CD8-positive, alpha-beta memory T cell (primary cell): Measurements from ENCODE around the gene HNRNPA3. TPM values are rescaled to one million over a fixed set of nuclear protein-coding genes. Genes with fewer than 3 reads are reported as not detected.

ENCODE experiments used
- CTCF ChIA-PET: fragments of 350-600 bp; sonication (Branson Sonifier 250); formaldehyde crosslinking; loops from one replicate; lab custom pipeline; 2021; ENCODE audit warnings: antibody characterized with exemption; lab: Charles Lee
- POLR2A ChIA-PET: fragments of 350-600 bp; sonication (Branson Sonifier 250); formaldehyde crosslinking; loops from one replicate; lab custom pipeline; 2021; ENCODE audit warnings: antibody characterized with exemption; lab: Charles Lee
- DNase-seq, 5 donors: peaks; one replicate each; pipeline versions ENCODE4 v3.0.0 to v3.0.0-alpha.2; 2020 to 2022; ENCODE audit warnings: mixed read lengths in 1 of 5
- H3K27ac ChIP-seq: one replicate; pipeline ENCODE4 v1.7.0; 2013; ENCODE audit warnings: low read depth, mild to moderate bottlenecking, low read length, moderate library complexity
- H3K27me3 ChIP-seq: 2 replicates; pipeline ENCODE4 v1.7.0; 2013; ENCODE audit warnings: low read length, mild to moderate bottlenecking; ENCODE audit not compliant: insufficient read depth, poor library complexity, severe bottlenecking
- H3K36me3 ChIP-seq: 2 replicates; pipeline ENCODE4 v1.7.0; 2013; ENCODE audit warnings: mild to moderate bottlenecking, low read length, moderate library complexity; ENCODE audit not compliant: insufficient read depth
- H3K4me1 ChIP-seq: 2 replicates; pipeline ENCODE4 v1.7.0; 2013; ENCODE audit warnings: mild to moderate bottlenecking, low read length, moderate library complexity; ENCODE audit not compliant: insufficient read depth
- H3K4me3 ChIP-seq: 2 replicates; pipeline ENCODE4 v1.7.0; 2013; ENCODE audit warnings: mild to moderate bottlenecking, low read length
- H3K9me3 ChIP-seq: 2 replicates; pipeline ENCODE4 v1.7.0; 2013; ENCODE audit warnings: mild to moderate bottlenecking, low read length
- H3K27ac Mint-ChIP-seq, 8 donors: one replicate each; pipeline ENCODE4 v1.8.0; 2020 to 2021; ENCODE audit warnings: mixed read lengths in 8 of 8, mild to moderate bottlenecking in 6 of 8, inconsistent platforms in 3 of 8, moderate library complexity in 3 of 8
- H3K27me3 Mint-ChIP-seq, 2 donors: one replicate each; pipeline ENCODE4 v1.8.0; 2020 to 2021; ENCODE audit warnings: mixed read lengths in 2 of 2, mild to moderate bottlenecking in 1 of 2, moderate library complexity in 1 of 2
- H3K36me3 Mint-ChIP-seq, 3 donors: one replicate each; pipeline ENCODE4 v1.8.0; 2020 to 2021; ENCODE audit warnings: mixed read lengths in 3 of 3, inconsistent platforms in 1 of 3, mild to moderate bottlenecking in 1 of 3
- H3K4me1 Mint-ChIP-seq, 3 donors: one replicate each; pipeline ENCODE4 v1.8.0; 2020 to 2021; ENCODE audit warnings: mixed read lengths in 3 of 3, inconsistent platforms in 1 of 3, mild to moderate bottlenecking in 1 of 3
- H3K4me3 Mint-ChIP-seq, 7 donors: one replicate each; pipeline ENCODE4 v1.8.0; 2020 to 2021; ENCODE audit warnings: mixed read lengths in 7 of 7, mild to moderate bottlenecking in 6 of 7, moderate library complexity in 4 of 7, inconsistent platforms in 2 of 7
- H3K9me3 Mint-ChIP-seq, 5 donors: one replicate each; pipeline ENCODE4 v1.8.0; 2020 to 2022; ENCODE audit warnings: mixed read lengths in 5 of 5, mild to moderate bottlenecking in 3 of 5, moderate library complexity in 2 of 5, inconsistent platforms in 1 of 5
- polyA plus RNA-seq: library from polyadenylated mRNA; unstranded; fragments of 300-500 nt; fragmentation: Illumina TruSeq; gene quantifications from one replicate; pipeline ENCODE4 v1.2.3, GENCODE V29; 2021
- total RNA-seq, 2 experiments: library from RNA; stranded (reverse); gene quantifications; one replicate each; pipeline ENCODE4 v1.2.3, GENCODE V29; 2021

HNRNPA3 gene
- total RNA-seq: 100 to 1,000 TPM; 203 to 216 TPM
- 58.3 TPM for polyA plus RNA-seq

GRCh38 chr2:177212106-177212890, at the start of gene HNRNPA3:
TSS of gene HNRNPA3 (plus strand) at chr2:177212794. CDS start at chr2:177212800, 6 bp downstream.
- Mint-ChIP-seq H3K9me3 (no peaks in the 10 kb centered on the region), H3K4me1 (peaks cover 49 to 58% (median 57%) of the 10 kb centered on the region in 3 donors), H3K27ac (peak within 1 kb of the TSS; percentile 99 to 100 (median 100)), H3K4me3 (peak within 1 kb of the TSS; percentile 91 to 99 (median 93)), H3K36me3 (peaks cover 12 to 49% (median 13%) of the 10 kb centered on the region in 3 donors), H3K27me3 (peaks cover 0 to 10% of the 10 kb centered on the region in 2 donors)
- H3K9me3 ChIP-seq: no peaks in the 10 kb centered on the region
- peak; percentile 99 to 100 (median 100) for DNase-seq
- peak within 1 kb of the TSS; percentile 100 for H3K27ac ChIP-seq
- peak within 1 kb of the TSS; percentile 98 for H3K4me3 ChIP-seq
- H3K4me1 ChIP-seq: peaks cover 51% of the 10 kb centered on the region
- H3K36me3 ChIP-seq: peaks cover 14% of the 10 kb centered on the region
- H3K27me3 ChIP-seq: no peaks in the 10 kb centered on the region
- POLR2A ChIA-PET: interaction anchor here (0.6 to 4.8 kb wide), 6 partner anchors 9 to 180 kb away, joined by 3 to 145 read pairs (median 6); partner anchors contain the start of genes AGPS and NFE2L2
- CTCF ChIA-PET: interaction anchor here (0.9 to 1.7 kb wide), 8 partner anchors 10 to 180 kb away, joined by 3 to 37 read pairs (median 4); partner anchors contain the start of genes AGPS and NFE2L2

- Histone ChIP-seq H3K27me3 (no peaks in the 10 kb centered on the region), H3K4me3 (no peak overlapping the region), H3K9me3 (no peaks in the 10 kb centered on the region), H3K4me1 (peaks cover 18% of the 10 kb centered on the region), H3K36me3 (no peaks in the 10 kb centered on the region), H3K27ac (no peak overlapping the region)
- Mint-ChIP-seq H3K4me1 (peaks cover 3 to 14% (median 13%) of the 10 kb centered on the region in 3 donors), H3K36me3 (no peaks in the 10 kb centered on the region), H3K9me3 (no peaks in the 10 kb centered on the region), H3K4me3 (no peak overlapping the region), H3K27ac (no peak overlapping the region), H3K27me3 (peaks cover 0 to 2% of the 10 kb centered on the region in 2 donors)
- CTCF ChIA-PET: interaction anchor here (0.8 to 4.9 kb wide), 36 partner anchors 8 to 609 kb away, joined by 3 to 113 read pairs (median 6); partner anchors contain the start of gene NFE2L2
- DNase-seq: no peak
- POLR2A ChIA-PET: interaction anchor here (0.7 to 4.7 kb wide), 5 partner anchors 48 to 252 kb away, joined by 4 to 84 read pairs (median 6); partner anchors contain the start of genes HNRNPA3 and NFE2L2
Observed at GRCh38 chr2:177164131-177164530, 48.5 kb upstream of the HNRNPA3 start.

- Histone ChIP-seq H3K4me1 (peaks cover 18% of the 10 kb centered on the region), H3K27ac (peak overlapping the region; percentile 32), H3K27me3 (no peaks in the 10 kb centered on the region), H3K4me3 (peak overlapping the region; percentile 47), H3K9me3 (no peaks in the 10 kb centered on the region), H3K36me3 (no peaks in the 10 kb centered on the region)
- Mint-ChIP-seq H3K4me3 (no peak overlapping the region), H3K4me1 (peaks cover 6 to 16% (median 16%) of the 10 kb centered on the region in 3 donors), H3K36me3 (no peaks in the 10 kb centered on the region), H3K9me3 (no peaks in the 10 kb centered on the region), H3K27me3 (peaks cover 0 to 2% of the 10 kb centered on the region in 2 donors), H3K27ac (no peak overlapping the region)
- peak; percentile 65 to 85 (median 72) for DNase-seq
- ChIA-PET POLR2A (interaction anchor here (0.7 to 4.7 kb wide), 6 partner anchors 47 to 251 kb away, joined by 4 to 84 read pairs (median 6); partner anchors contain the start of genes HNRNPA3 and NFE2L2), CTCF (interaction anchor here (0.5 to 4.9 kb wide), 54 partner anchors 9 to 609 kb away, joined by 3 to 113 read pairs (median 4); partner anchors contain the start of genes AGPS and NFE2L2)
Observed at GRCh38 chr2:177164584-177165052, 48.0 kb upstream of the HNRNPA3 start.

- Histone ChIP-seq H3K9me3 (no peaks in the 10 kb centered on the region), H3K4me1 (peaks cover 18% of the 10 kb centered on the region), H3K36me3 (no peaks in the 10 kb centered on the region), H3K4me3 (peak overlapping the region; percentile 47), H3K27ac (peak overlapping the region; percentile 32), H3K27me3 (no peaks in the 10 kb centered on the region)
- Mint-ChIP-seq H3K27ac (no peak overlapping the region), H3K9me3 (no peaks in the 10 kb centered on the region), H3K4me3 (no peak overlapping the region), H3K4me1 (peaks cover 10 to 20% (median 16%) of the 10 kb centered on the region in 3 donors), H3K36me3 (no peaks in the 10 kb centered on the region), H3K27me3 (peaks cover 0 to 2% of the 10 kb centered on the region in 2 donors)
- POLR2A ChIA-PET: interaction anchor here (0.8 to 4.7 kb wide), 5 partner anchors 47 to 251 kb away, joined by 4 to 84 read pairs (median 6); partner anchors contain the start of genes HNRNPA3 and NFE2L2
- DNase-seq: peak in 1 of 5 donors; percentile 11
- CTCF ChIA-PET: interaction anchor here (0.5 to 4.9 kb wide), 54 partner anchors 9 to 1038 kb away, joined by 3 to 113 read pairs (median 4); partner anchors contain the start of genes AGPS and NFE2L2
Observed at GRCh38 chr2:177165061-177165583, 47.5 kb upstream of the HNRNPA3 start.

GRCh38 chr2:177165721-177166711, 46.6 kb upstream of the HNRNPA3 start:
- peak overlapping the region in 6 of 7 donors; percentile 49 to 83 (median 63) for H3K4me3 Mint-ChIP-seq
- Histone ChIP-seq H3K4me3 (peak overlapping the region; percentile 30), H3K27me3 (no peaks in the 10 kb centered on the region), H3K9me3 (no peaks in the 10 kb centered on the region), H3K36me3 (no peaks in the 10 kb centered on the region), H3K4me1 (peaks cover 18% of the 10 kb centered on the region), H3K27ac (peak overlapping the region; percentile 32)
- H3K4me1 Mint-ChIP-seq: peaks cover 10 to 20% (median 16%) of the 10 kb centered on the region in 3 donors
- peak overlapping the region; percentile 68 to 87 (median 78) for H3K27ac Mint-ChIP-seq
- no peaks in the 10 kb centered on the region for H3K36me3 Mint-ChIP-seq
- H3K27me3 Mint-ChIP-seq: peaks cover 0 to 2% of the 10 kb centered on the region in 2 donors
- DNase-seq: peak in 2 of 5 donors; percentile 23 to 44
- ChIA-PET CTCF (interaction anchor here (0.7 to 4.4 kb wide), 16 partner anchors 14 to 1039 kb away, joined by 3 to 113 read pairs (median 10); partner anchors contain the start of gene NFE2L2), POLR2A (interaction anchor here (0.6 to 4.7 kb wide), 7 partner anchors 33 to 227 kb away, joined by 3 to 84 read pairs (median 3); partner anchors contain the start of genes HNRNPA3 and NFE2L2)
- no peaks in the 10 kb centered on the region for H3K9me3 Mint-ChIP-seq

- Histone ChIP-seq H3K27ac (no peak overlapping the region), H3K9me3 (no peaks in the 10 kb centered on the region), H3K4me1 (peaks cover 16% of the 10 kb centered on the region), H3K36me3 (no peaks in the 10 kb centered on the region), H3K27me3 (no peaks in the 10 kb centered on the region), H3K4me3 (no peak overlapping the region)
- H3K4me3 Mint-ChIP-seq: no peak overlapping the region
- no peak overlapping the region for H3K27ac Mint-ChIP-seq
- no peaks in the 10 kb centered on the region for H3K36me3 Mint-ChIP-seq
- CTCF ChIA-PET: interaction anchor here (2.5 kb wide), 1 partner anchor 94 kb away, joined by 9 read pairs; the partner anchor contains the start of gene NFE2L2
- peaks cover 2 to 4% of the 10 kb centered on the region in 2 donors for H3K27me3 Mint-ChIP-seq
- POLR2A ChIA-PET: no interaction called here
- H3K9me3 Mint-ChIP-seq: no peaks in the 10 kb centered on the region
- peaks cover 7 to 20% (median 15%) of the 10 kb centered on the region in 3 donors for H3K4me1 Mint-ChIP-seq
- no peak for DNase-seq
Observed at GRCh38 chr2:177169810-177170514, 42.6 kb upstream of the HNRNPA3 start.
